CD14-positive monocyte (primary cell): ENCODE data around the gene XRCC5. TPM values are rescaled to one million over a fixed set of nuclear protein-coding genes. Genes with fewer than 3 reads are reported as not detected.
A peak's percentile ranks its signal among the peaks of the same experiment; 100 is the strongest.

Source experiments
- DNase-seq, 3 donors: peaks; one replicate each; pipeline ENCODE4 v3.0.0-alpha.2; 2011 to 2022
- H2AFZ ChIP-seq: 2 replicates; pipeline ENCODE4 v1.6.0; 2012; ENCODE audit warnings: mild to moderate bottlenecking, low read depth, low read length, inconsistent platforms; ENCODE audit not compliant: insufficient read depth, poor library complexity, severe bottlenecking
- H3K27ac ChIP-seq, 2 donors: 1 replicate in 1 of 2; 2 replicates in 1 of 2; pipeline ENCODE4 v1.5.1; 2012 to 2013; ENCODE audit warnings: low read length in 2 of 2, control low read depth in 1 of 2, inconsistent platforms in 1 of 2, low read depth in 1 of 2, mild to moderate bottlenecking in 1 of 2
- H3K27me3 ChIP-seq, 2 donors: one replicate each; pipeline versions ENCODE4 v1.6.0 to v1.6.1; 2011 to 2013; ENCODE audit warnings: low read length in 2 of 2; ENCODE audit not compliant: control insufficient read depth in 2 of 2, insufficient read depth in 2 of 2
- H3K36me3 ChIP-seq, 2 donors: replicated peaks in 1 of 2; 1 replicate in 1 of 2; 2 replicates in 1 of 2; pipeline versions ENCODE4 v1.5.1 to v1.6.1; 2012 to 2013; ENCODE audit warnings: low read length in 2 of 2, control low read depth in 1 of 2, inconsistent platforms in 1 of 2, mild to moderate bottlenecking in 1 of 2; ENCODE audit not compliant: insufficient read depth in 2 of 2, control insufficient read depth in 1 of 2
- H3K4me1 ChIP-seq, 2 donors: 1 replicate in 1 of 2; 2 replicates in 1 of 2; pipeline versions ENCODE4 v1.5.1 to v1.6.1; 2012 to 2013; ENCODE audit warnings: low read length in 2 of 2, control low read depth in 1 of 2, inconsistent platforms in 1 of 2, mild to moderate bottlenecking in 1 of 2, moderate library complexity in 1 of 2; ENCODE audit not compliant: insufficient read depth in 2 of 2, control insufficient read depth in 1 of 2
- H3K4me2 ChIP-seq: replicated peaks from 2 replicates; pipeline ENCODE3; 2012; ENCODE audit warnings: low read length, moderate library complexity, mild to moderate bottlenecking; ENCODE audit not compliant: poor library complexity, severe bottlenecking; ENCODE audit errors: extremely low read depth
- H3K4me3 ChIP-seq, 3 experiments: fragments of 200-600 bp in 1 of 3; sonication (generic) in 1 of 3; replicated peaks in 1 of 3; 1 replicate in 2 of 3; 2 replicates in 1 of 3; pipeline ENCODE4 v1.5.1; 2011 to 2013; ENCODE audit warnings: low read length in 3 of 3, mild to moderate bottlenecking in 3 of 3, control low read depth in 2 of 3, low read depth in 2 of 3, inconsistent platforms in 1 of 3, moderate library complexity in 1 of 3
- H3K79me2 ChIP-seq: 2 replicates; pipeline ENCODE4 v1.6.0; 2012; ENCODE audit warnings: mild to moderate bottlenecking, control low read depth, inconsistent platforms, low read length, moderate library complexity; ENCODE audit not compliant: insufficient read depth
- H3K9ac ChIP-seq: 2 replicates; pipeline ENCODE4 v1.6.0; 2017; ENCODE audit warnings: low read length, mild to moderate bottlenecking; ENCODE audit not compliant: insufficient read depth, poor library complexity, severe bottlenecking
- H3K9me3 ChIP-seq, 2 donors: replicated peaks in 1 of 2; 1 replicate in 1 of 2; 2 replicates in 1 of 2; pipeline versions ENCODE4 v1.5.1 to v1.6.1; 2012 to 2013; ENCODE audit warnings: low read length in 2 of 2, control low read depth in 1 of 2; ENCODE audit not compliant: control insufficient read depth in 1 of 2, insufficient read depth in 1 of 2
- H4K20me1 ChIP-seq: 2 replicates; pipeline ENCODE4 v1.6.0; 2012; ENCODE audit warnings: mild to moderate bottlenecking, low read length, control low read depth, moderate library complexity; ENCODE audit not compliant: insufficient read depth
- H3K27ac Mint-ChIP-seq, 7 donors: one replicate each; pipeline ENCODE4 v1.8.0; 2020; ENCODE audit warnings: mild to moderate bottlenecking in 7 of 7, mixed read lengths in 7 of 7, moderate library complexity in 6 of 7, inconsistent platforms in 2 of 7
- H3K27me3 Mint-ChIP-seq, 3 donors: one replicate each; pipeline ENCODE4 v1.8.0; 2021 to 2022; ENCODE audit warnings: low read depth in 3 of 3, mild to moderate bottlenecking in 3 of 3, mixed read lengths in 3 of 3, moderate library complexity in 3 of 3, inconsistent platforms in 1 of 3
- H3K36me3 Mint-ChIP-seq, 2 donors: one replicate each; pipeline ENCODE4 v1.8.0; 2020; ENCODE audit warnings: mixed read lengths in 2 of 2, inconsistent platforms in 1 of 2, mild to moderate bottlenecking in 1 of 2
- H3K4me1 Mint-ChIP-seq: one replicate; pipeline ENCODE4 v1.8.0; 2020; ENCODE audit warnings: mild to moderate bottlenecking, mixed read lengths
- H3K4me3 Mint-ChIP-seq, 2 donors: one replicate each; pipeline ENCODE4 v1.8.0; 2020; ENCODE audit warnings: mild to moderate bottlenecking in 2 of 2, mixed read lengths in 2 of 2, moderate library complexity in 1 of 2
- H3K9me3 Mint-ChIP-seq, 7 donors: one replicate each; pipeline ENCODE4 v1.8.0; 2020 to 2022; ENCODE audit warnings: mixed read lengths in 7 of 7, mild to moderate bottlenecking in 6 of 7, moderate library complexity in 6 of 7, inconsistent platforms in 2 of 7
- CTCF ChIP-seq: fragments of 200-600 bp; IDR thresholded peaks from one replicate; pipeline ENCODE4 v1.8.0; 2022; ENCODE audit warnings: antibody characterized with exemption, mild to moderate bottlenecking
- WGBS: methylation state at CpG from one replicate; pipeline ENCODE4 v1.1.5; 2013; ENCODE audit warnings: missing lambda C conversion rate; ENCODE audit not compliant: insufficient coverage; 5-methylcytosine and 5-hydroxymethylcytosine counted together
- intact Hi-C, 2 donors: fragments of 100-400 bp; cut with micrococcal nuclease; formaldehyde crosslinking; loops; one replicate each; pipeline versions ENCODE4 v1.15.0 to v1.15.1; 2023
- polyA plus RNA-seq, 3 donors: library from polyadenylated mRNA; depleted of rRNA in 1 of 3; unstranded in 2 of 3; stranded (reverse) in 1 of 3; fragments of 300-500 nt in 2 of 3; fragments of >200 nt in 1 of 3; fragmentation: Illumina TruSeq in 2 of 3; gene quantifications; 1 replicate in 2 of 3; 2 replicates in 1 of 3; pipeline ENCODE4 v1.2.3, GENCODE V29; 2012 to 2021

The XRCC5 gene
- polyA plus RNA-seq, 3 donors = 55.3 to 281 (median 258) TPM

- no peak for TF ChIP-seq CTCF
- H4K20me1 ChIP-seq = peaks cover 91% of the 10 kb centered on the region
- no peak overlapping the region for H3K4me2 ChIP-seq
- WGBS = no CpG with 5 or more reads among the region's 5 CpGs
- no peaks in the 10 kb centered on the region for H3K4me1 ChIP-seq
- DNase-seq = no peak
- H3K9me3 ChIP-seq = no peaks in the 10 kb centered on the region
- peaks cover 51% of the 10 kb centered on the region for H3K79me2 ChIP-seq
- peaks cover 99 to 100% of the 10 kb centered on the region in 2 donors for H3K36me3 ChIP-seq
- no peaks in the 10 kb centered on the region for H3K27me3 Mint-ChIP-seq
- no peak overlapping the region for H3K27ac ChIP-seq
- no peak overlapping the region for H3K4me3 Mint-ChIP-seq
- H3K9ac ChIP-seq = no peak overlapping the region
- H3K4me1 Mint-ChIP-seq = no peaks in the 10 kb centered on the region
- H3K27ac Mint-ChIP-seq = no peak overlapping the region
- H3K4me3 ChIP-seq = no peak overlapping the region
- peaks cover 0 to 3% (median 0%) of the 10 kb centered on the region in 7 donors for H3K9me3 Mint-ChIP-seq
- H3K27me3 ChIP-seq = no peaks in the 10 kb centered on the region
- no peak overlapping the region for H2AFZ ChIP-seq
- H3K36me3 Mint-ChIP-seq = peaks cover 37 to 69% of the 10 kb centered on the region in 2 donors
- intact Hi-C loops = no loop called here
Measured at GRCh38 chr2:216149741-216150140, 40.6 kb downstream of the XRCC5 start.

GRCh38 chr2:216151313-216152025 lies 42.3 kb downstream of the XRCC5 start:
- no peaks in the 10 kb centered on the region for H3K9me3 ChIP-seq
- Mint-ChIP-seq H3K9me3 (peaks cover 0 to 3% (median 0%) of the 10 kb centered on the region in 7 donors), H3K36me3 (peaks cover 51 to 86% of the 10 kb centered on the region in 2 donors), H3K27ac (peak overlapping the region in 2 of 7 donors; percentile 28 to 67), H3K27me3 (no peaks in the 10 kb centered on the region), H3K4me1 (no peaks in the 10 kb centered on the region), H3K4me3 (no peak overlapping the region)
- peaks cover 93% of the 10 kb centered on the region for H4K20me1 ChIP-seq
- H3K4me1 ChIP-seq = no peaks in the 10 kb centered on the region
- H2AFZ ChIP-seq = no peak overlapping the region
- intact Hi-C loops = no loop called here
- H3K27ac ChIP-seq = peak overlapping the region in 1 of 2 donors; percentile 26
- peaks cover 99 to 100% of the 10 kb centered on the region in 2 donors for H3K36me3 ChIP-seq
- no peak overlapping the region for H3K9ac ChIP-seq
- no peak overlapping the region for H3K4me2 ChIP-seq
- DNase-seq = no peak
- 100% methylated on average over 2 of the region's 7 CpGs for WGBS
- H3K4me3 ChIP-seq = no peak overlapping the region
- TF ChIP-seq CTCF = no peak
- H3K27me3 ChIP-seq = no peaks in the 10 kb centered on the region
- peaks cover 57% of the 10 kb centered on the region for H3K79me2 ChIP-seq
